MCF 10A (cell line): ENCODE measurements around the gene NR4A3. TPM values are rescaled to one million over a fixed set of nuclear protein-coding genes. Genes with fewer than 3 reads are reported as not detected.

Source experiments
- BruUV-seq: library from RNA; stranded (reverse); fragments of 400-500 nt; replicated peaks from 2 replicates; lab custom pipeline; 2021; lab: Mats Ljungman, UMichigan
- CTCF ChIA-PET: fragments of 300-600 bp; sonication (Branson Sonifier 250); formaldehyde crosslinking; extraction: SDS; loops from one replicate; lab custom pipeline; 2021; ENCODE audit warnings: antibody characterized with exemption, inconsistent platforms; lab: Yijun Ruan, JAX
- POLR2A ChIA-PET: fragments of 300-600, 350-650 bp; sonication (Branson Sonifier 250); formaldehyde crosslinking; extraction: SDS; loops from one replicate; lab custom pipeline; 2020; ENCODE audit warnings: antibody characterized with exemption, inconsistent platforms; lab: Yijun Ruan, JAX
- DNase-seq: peaks from one replicate; pipeline ENCODE4 v3.0.0-alpha.2; 2018; ENCODE audit not compliant: unreplicated experiment
- H3K27ac Mint-ChIP-seq: one replicate; pipeline ENCODE4 v1.8.0; 2022; ENCODE audit warnings: mild to moderate bottlenecking, low read depth, mixed read lengths; ENCODE audit not compliant: unreplicated experiment
- H3K27me3 Mint-ChIP-seq: one replicate; pipeline ENCODE4 v1.8.0; 2022; ENCODE audit warnings: mixed read lengths; ENCODE audit not compliant: insufficient read depth, unreplicated experiment
- H3K36me3 Mint-ChIP-seq: one replicate; pipeline ENCODE4 v1.8.0; 2022; ENCODE audit warnings: mild to moderate bottlenecking, moderate library complexity, mixed read lengths; ENCODE audit not compliant: insufficient read depth, unreplicated experiment
- H3K4me1 Mint-ChIP-seq: one replicate; pipeline ENCODE4 v1.8.0; 2022; ENCODE audit warnings: mixed read lengths; ENCODE audit not compliant: insufficient read depth, unreplicated experiment
- H3K4me3 Mint-ChIP-seq: one replicate; pipeline ENCODE4 v1.8.0; 2022; ENCODE audit warnings: mild to moderate bottlenecking, moderate library complexity, mixed read lengths; ENCODE audit not compliant: unreplicated experiment
- H3K9me3 Mint-ChIP-seq: one replicate; pipeline ENCODE4 v1.8.0; 2022; ENCODE audit warnings: mixed read lengths; ENCODE audit not compliant: unreplicated experiment
- CTCF ChIP-seq: fragments of 200-600 bp; IDR thresholded peaks from one replicate; pipeline ENCODE4 v1.8.0; 2022; ENCODE audit warnings: antibody characterized with exemption, mild to moderate bottlenecking; ENCODE audit not compliant: unreplicated experiment
- intact Hi-C: fragments of 100-400 bp; cut with micrococcal nuclease; formaldehyde crosslinking; loops from 2 replicates; pipeline ENCODE4 v1.14.1; 2022
- total RNA-seq: library from RNA; stranded (reverse); gene quantifications from 2 replicates; pipeline ENCODE4 v1.2.3, GENCODE V29; 2022

Gene NR4A3
- total RNA-seq, 1 experiment from 2014 or later = 0.16 TPM

GRCh38 chr9:99896119-99896518 lies 74.4 kb downstream of the NR4A3 start:
- no peak overlapping the region for H3K27ac Mint-ChIP-seq
- peaks cover 67% of the 10 kb centered on the region for H3K27me3 Mint-ChIP-seq
- TF ChIP-seq CTCF = no peak
- intact Hi-C loops = no loop called here
- no TSS peak for BruUV-seq
- no peak for DNase-seq
- H3K9me3 Mint-ChIP-seq = no peaks in the 10 kb centered on the region
- ChIA-PET CTCF (interaction anchor here (0.8 to 1.2 kb wide), 2 partner anchors 12 to 54 kb away, joined by 3 to 4 read pairs; no protein-coding TSS in a partner anchor), POLR2A (interaction anchor here (1.8 kb wide), 1 partner anchor 11 kb away, joined by 5 read pairs; no protein-coding TSS in a partner anchor)
- no peaks in the 10 kb centered on the region for H3K36me3 Mint-ChIP-seq
- no peaks in the 10 kb centered on the region for H3K4me1 Mint-ChIP-seq
- no peak overlapping the region for H3K4me3 Mint-ChIP-seq

GRCh38 chr9:99903393-99903792 lies 81.7 kb downstream of the NR4A3 start:
- H3K4me3 Mint-ChIP-seq = no peak overlapping the region
- POLR2A ChIA-PET = interaction anchor here (1.0 kb wide), 1 partner anchor 10 kb away, joined by 3 read pairs; no protein-coding TSS in a partner anchor
- intact Hi-C loops = no loop called here

GRCh38 chr9:99905833-99906402 lies 84.2 kb downstream of the NR4A3 start:
- POLR2A ChIA-PET = interaction anchor here (0.6 to 4.0 kb wide), 8 partner anchors 11 to 684 kb away, joined by 3 to 71 read pairs (median 5); partner anchors contain the start of genes ALG2, NR4A3 and SEC61B
- BruUV-seq = TSS peak; percentile 43
- intact Hi-C loops = loop anchor here (1.0 kb wide), 1 partner anchor 85 kb away; the partner anchor contains the start of gene NR4A3
- peak overlapping the region; percentile 96 for H3K27ac Mint-ChIP-seq
- no peaks in the 10 kb centered on the region for H3K36me3 Mint-ChIP-seq
- no peak for TF ChIP-seq CTCF
- peak overlapping the region; percentile 93 for H3K4me3 Mint-ChIP-seq
- no peaks in the 10 kb centered on the region for H3K9me3 Mint-ChIP-seq
- H3K27me3 Mint-ChIP-seq = no peaks in the 10 kb centered on the region
- peaks cover 32% of the 10 kb centered on the region for H3K4me1 Mint-ChIP-seq
- peak; percentile 11 for DNase-seq
- CTCF ChIA-PET = interaction anchor here (0.6 to 0.9 kb wide), 3 partner anchors 12 to 87 kb away, joined by 3 read pairs; no protein-coding TSS in a partner anchor

More at GRCh38 chr9:99903393-99903792, 81.7 kb downstream of the NR4A3 start:
- CTCF ChIA-PET = no interaction called here
- no TSS peak for BruUV-seq
- no peak for DNase-seq
- no peaks in the 10 kb centered on the region for H3K9me3 Mint-ChIP-seq
- no peak for TF ChIP-seq CTCF
- H3K27ac Mint-ChIP-seq = no peak overlapping the region
- peaks cover 20% of the 10 kb centered on the region for H3K4me1 Mint-ChIP-seq
- no peaks in the 10 kb centered on the region for H3K36me3 Mint-ChIP-seq
- H3K27me3 Mint-ChIP-seq = no peaks in the 10 kb centered on the region
